HL-60 (cell line): ENCODE measurements around the gene CYB5R4.

Experiments used
- DNase-seq, 2 experiments: peaks; one replicate each; pipeline ENCODE4 v3.0.0-alpha.2; 2010 to 2020; ENCODE audit warnings: low read depth in 1 of 2, low spot score in 1 of 2
- H3K27ac ChIP-seq: fragments of 250-450 bp; sonication (Bioruptor Pico); replicated peaks from 2 replicates; pipeline ENCODE4 v1.5.1; 2020; ENCODE audit warnings: mild to moderate bottlenecking, moderate library complexity
- H3K27me3 ChIP-seq: fragments of 250-450 bp; sonication (Bioruptor Pico); 2 replicates; pipeline ENCODE4 v1.5.1; 2021; ENCODE audit warnings: mild to moderate bottlenecking, moderate library complexity; ENCODE audit not compliant: insufficient read depth, poor library complexity, severe bottlenecking
- H3K4me3 ChIP-seq: replicated peaks from 2 replicates; pipeline ENCODE4 v1.5.1; 2011; ENCODE audit warnings: mild to moderate bottlenecking, control low read depth, low read length; ENCODE audit not compliant: insufficient read depth
- CTCF ChIP-seq: IDR thresholded peaks from one replicate; pipeline ENCODE4 v1.5.1; 2011; ENCODE audit warnings: low read length, control low read depth, inconsistent platforms; ENCODE audit not compliant: insufficient read depth
- GABPA ChIP-seq: IDR thresholded peaks from 2 replicates; pipeline ENCODE4 v1.6.1; 2012; ENCODE audit warnings: low read depth
- POLR2AphosphoS5 ChIP-seq: IDR thresholded peaks from 2 replicates; pipeline ENCODE4 v1.6.1; 2012; ENCODE audit warnings: low read depth
- REST ChIP-seq: IDR thresholded peaks from 2 replicates; pipeline ENCODE4 v1.6.1; 2012; ENCODE audit warnings: low read depth; ENCODE audit not compliant: insufficient replicate concordance
- SPI1 ChIP-seq: IDR thresholded peaks from 2 replicates; pipeline ENCODE4 v1.6.1; 2012; ENCODE audit warnings: low read depth, mild to moderate bottlenecking, borderline replicate concordance

CYB5R4 gene

GRCh38 chr6:83985715-83986114 lies 126.2 kb downstream of the CYB5R4 start:
- DNase-seq = no peak
- no peak overlapping the region for H3K4me3 ChIP-seq
- H3K27ac ChIP-seq = no peak overlapping the region
- no peaks in the 10 kb centered on the region for H3K27me3 ChIP-seq
- no peak for TF ChIP-seq POLR2AphosphoS5
- TF ChIP-seq GABPA = no peak
- no peak for TF ChIP-seq REST
- no peak for TF ChIP-seq CTCF
- no peak for TF ChIP-seq SPI1

- no peak for TF ChIP-seq GABPA
- no peak for TF ChIP-seq SPI1
- TF ChIP-seq REST = no peak
- TF ChIP-seq POLR2AphosphoS5 = no peak
- no peak for TF ChIP-seq CTCF
- Histone ChIP-seq H3K27me3 (no peaks in the 10 kb centered on the region), H3K27ac (no peak overlapping the region)
These were observed 138.6 kb downstream of the CYB5R4 start for GRCh38 chr6:83998021-83998584.

GRCh38 chr6:84001119-84001518 lies 141.6 kb downstream of the CYB5R4 start:
- TF ChIP-seq REST (no peak), CTCF (no peak), POLR2AphosphoS5 (no peak), GABPA (no peak), SPI1 (no peak)
- Histone ChIP-seq H3K4me3 (no peak overlapping the region), H3K27ac (no peak overlapping the region), H3K27me3 (no peaks in the 10 kb centered on the region)
- DNase-seq = no peak

More at GRCh38 chr6:83998021-83998584, 138.6 kb downstream of the CYB5R4 start:
- H3K4me3 ChIP-seq = no peak overlapping the region
- no peak for DNase-seq
